ENCODE results near the gene MRPL3.
A peak's percentile ranks its signal among the peaks of the same experiment; 100 is the strongest.

The MRPL3 gene

DNA sequence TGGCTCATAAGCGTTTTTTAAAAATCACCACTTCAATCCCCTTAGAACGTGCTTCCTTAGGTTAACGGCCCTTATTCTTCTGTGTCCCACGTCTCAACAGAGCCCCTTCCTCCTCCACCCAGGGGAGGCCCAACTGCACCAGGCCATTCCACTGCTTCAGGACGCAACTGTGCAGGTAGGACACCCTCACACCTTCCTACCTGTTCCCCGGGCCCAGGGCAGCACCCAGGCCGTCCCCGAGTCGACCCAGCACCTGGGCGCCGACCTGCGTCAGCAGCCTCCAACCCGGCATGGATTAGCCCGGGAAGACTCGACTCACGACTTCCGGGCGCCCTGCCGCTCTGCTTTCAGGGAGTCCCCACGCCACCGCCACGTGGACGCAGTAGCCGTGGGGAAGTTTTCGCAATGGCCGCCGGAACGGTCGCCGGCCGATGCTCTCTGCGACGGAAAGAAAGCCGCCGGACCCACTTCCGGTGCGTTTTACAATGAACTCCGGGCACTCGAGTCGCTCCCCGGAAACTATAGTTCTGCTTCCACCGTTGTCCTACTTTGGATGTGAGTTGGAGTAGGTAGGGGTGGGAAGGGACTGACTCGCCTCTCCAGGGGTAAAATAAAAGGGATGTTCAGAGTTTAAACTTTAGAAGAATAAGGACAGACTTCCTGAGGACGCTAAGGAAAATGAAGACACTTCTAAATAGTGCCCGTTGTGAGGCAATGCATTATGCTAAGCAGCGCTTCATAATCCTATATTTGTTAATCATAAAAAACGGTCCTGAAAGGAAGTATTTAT is at the start of gene MRPL3:
MRPL3 (minus strand) TSS at position 442 of the 790 bp plus-strand sequence; CDS start at position 292, 150 bp downstream.
- H3K9me3 ChIP-seq (ENCODE audit: control insufficient read depth, low read depth, low read length): no peaks in the 10 kb centered on the region
- peak within 1 kb of the TSS; percentile 98 for H3K4me3 ChIP-seq (ENCODE audit: low read length)
- H3K36me3 ChIP-seq (ENCODE audit: control insufficient read depth, low read depth, low read length): peaks cover 24% of the 10 kb centered on the region
- peak within 1 kb of the TSS; percentile 91 for H3K27ac ChIP-seq (ENCODE audit: low read length)
- H3K9ac ChIP-seq (ENCODE audit: low read length): peak within 1 kb of the TSS; percentile 98
- H3K4me1 ChIP-seq (ENCODE audit: control insufficient read depth, low read depth, low read length): no peaks in the 10 kb centered on the region
- H3K27me3 ChIP-seq (ENCODE audit: control insufficient read depth, insufficient read depth, low read length): peaks cover 30% of the 10 kb centered on the region

DNA sequence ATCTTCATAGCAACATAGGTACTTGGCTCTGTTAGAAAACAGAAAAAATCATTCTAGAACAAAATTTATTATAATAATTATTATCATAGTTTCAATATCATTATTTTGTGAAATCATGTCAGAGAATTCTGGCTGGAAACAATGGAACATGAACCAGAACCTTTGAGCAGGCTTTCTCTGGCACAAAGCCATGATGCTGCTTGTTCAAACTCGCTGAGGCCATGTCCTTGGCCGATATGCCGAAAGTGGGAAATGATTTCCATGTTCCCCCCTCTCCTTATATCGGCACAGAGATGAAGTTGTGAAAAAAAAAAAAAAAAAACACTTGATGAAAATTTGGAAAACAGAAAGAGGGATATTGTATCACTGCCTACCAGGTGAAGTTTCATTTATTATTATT is 49.0 kb upstream of the MRPL3 start:
- H3K4me3 ChIP-seq (ENCODE audit: low read length): no peak overlapping the region
- no peaks in the 10 kb centered on the region for H3K27me3 ChIP-seq (ENCODE audit: control insufficient read depth, insufficient read depth, low read length)
- H3K36me3 ChIP-seq (ENCODE audit: control insufficient read depth, low read depth, low read length): no peaks in the 10 kb centered on the region
- no peak overlapping the region for H3K27ac ChIP-seq (ENCODE audit: low read length)
- H3K9me3 ChIP-seq (ENCODE audit: control insufficient read depth, low read depth, low read length): no peaks in the 10 kb centered on the region
- peaks cover 3% of the 10 kb centered on the region for H3K4me1 ChIP-seq (ENCODE audit: control insufficient read depth, low read depth, low read length)
- no peak overlapping the region for H3K9ac ChIP-seq (ENCODE audit: low read length)

DNA sequence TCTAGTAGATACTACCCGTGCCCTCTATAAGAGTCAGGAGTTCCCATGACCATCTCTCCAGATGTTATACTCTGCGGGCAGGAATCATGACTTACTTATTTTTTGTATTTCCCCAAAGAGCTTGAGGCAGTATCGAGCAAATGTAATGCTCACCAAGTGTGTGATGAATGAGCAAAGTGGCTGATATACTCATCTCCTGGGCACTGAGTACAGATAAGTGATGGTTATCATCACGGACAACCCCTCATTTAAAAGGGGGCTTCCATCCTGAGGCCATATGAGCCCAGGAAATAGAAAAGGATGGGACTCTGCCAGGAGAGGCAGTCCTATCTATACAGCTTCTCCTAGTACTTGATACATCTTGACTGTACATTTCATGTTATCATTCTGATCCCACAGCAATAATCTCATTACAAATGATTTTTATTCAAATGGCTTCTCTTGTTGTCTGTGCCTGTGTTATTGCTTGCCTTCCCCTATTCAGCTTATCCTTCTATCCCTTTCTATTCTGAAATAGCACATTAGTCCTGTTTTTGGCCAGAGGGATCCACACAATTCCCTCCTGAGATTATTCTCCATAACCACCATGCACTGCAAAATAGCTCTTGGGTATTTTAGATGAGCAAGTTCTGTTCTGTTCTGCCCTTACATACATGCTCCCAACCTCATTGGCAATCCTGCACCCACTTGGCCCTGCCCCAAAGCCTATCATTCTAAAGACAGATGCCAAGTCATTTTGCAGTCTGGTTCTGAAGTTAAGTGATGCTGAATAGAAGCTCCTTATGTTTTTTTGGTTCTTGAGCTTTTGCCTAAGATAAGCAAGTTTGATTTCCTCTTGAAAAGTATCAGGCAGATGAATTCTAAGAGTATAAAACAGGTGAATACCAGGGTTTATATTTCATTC is 48.0 kb upstream of the MRPL3 start:
- H3K4me3 ChIP-seq (ENCODE audit: low read length): no peak overlapping the region
- H3K27ac ChIP-seq (ENCODE audit: low read length): no peak overlapping the region
- H3K9me3 ChIP-seq (ENCODE audit: control insufficient read depth, low read depth, low read length): no peaks in the 10 kb centered on the region
- H3K9ac ChIP-seq (ENCODE audit: low read length): no peak overlapping the region
- no peaks in the 10 kb centered on the region for H3K27me3 ChIP-seq (ENCODE audit: control insufficient read depth, insufficient read depth, low read length)
- peaks cover 3% of the 10 kb centered on the region for H3K4me1 ChIP-seq (ENCODE audit: control insufficient read depth, low read depth, low read length)
- H3K36me3 ChIP-seq (ENCODE audit: control insufficient read depth, low read depth, low read length): no peaks in the 10 kb centered on the region

DNA sequence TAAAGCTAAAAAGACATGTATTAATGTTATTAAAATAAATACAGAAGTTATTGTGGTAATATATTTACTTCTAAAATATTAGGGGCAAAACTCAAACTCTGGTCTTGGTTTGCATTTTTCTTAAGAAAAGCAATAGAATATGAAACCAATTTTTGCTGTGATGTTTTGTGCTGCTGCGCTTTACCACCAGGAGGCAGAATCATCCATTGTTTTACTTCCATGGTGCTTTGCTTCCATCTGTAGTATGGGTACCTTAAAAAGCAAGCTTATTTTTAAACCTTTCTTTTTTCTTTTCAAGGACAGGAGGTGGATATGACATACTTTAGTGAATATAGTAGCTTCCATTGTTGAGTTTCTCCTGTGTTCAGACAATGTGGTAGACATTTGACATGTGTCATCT is 46.6 kb upstream of the MRPL3 start:
- Histone ChIP-seq H3K9me3 (ENCODE audit: control insufficient read depth, low read depth, low read length) (no peaks in the 10 kb centered on the region), H3K4me3 (ENCODE audit: low read length) (no peak overlapping the region), H3K4me1 (ENCODE audit: control insufficient read depth, low read depth, low read length) (peaks cover 3% of the 10 kb centered on the region), H3K36me3 (ENCODE audit: control insufficient read depth, low read depth, low read length) (no peaks in the 10 kb centered on the region), H3K27me3 (ENCODE audit: control insufficient read depth, insufficient read depth, low read length) (no peaks in the 10 kb centered on the region), H3K27ac (ENCODE audit: low read length) (no peak overlapping the region), H3K9ac (ENCODE audit: low read length) (no peak overlapping the region)

DNA sequence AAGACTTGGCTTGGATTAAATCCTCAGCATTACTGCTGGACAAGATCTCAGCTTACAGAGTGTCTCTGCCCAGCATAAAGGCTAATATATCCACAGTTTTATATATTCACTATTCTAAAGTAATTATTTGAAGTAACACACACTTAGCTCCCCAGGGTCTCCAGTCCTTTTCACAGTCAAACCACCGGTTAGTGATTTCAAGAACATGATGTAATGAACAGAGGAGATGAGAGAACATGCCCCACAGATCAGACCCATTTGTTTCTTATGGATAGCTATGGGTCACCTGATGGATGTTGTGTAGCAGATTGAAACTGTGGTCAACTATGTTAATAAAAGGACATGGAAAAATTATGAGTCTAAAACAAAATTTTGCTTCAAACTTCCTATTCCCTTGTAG is 44.8 kb upstream of the MRPL3 start:
- Histone ChIP-seq H3K27me3 (ENCODE audit: control insufficient read depth, insufficient read depth, low read length) (no peaks in the 10 kb centered on the region), H3K9ac (ENCODE audit: low read length) (no peak overlapping the region), H3K4me3 (ENCODE audit: low read length) (no peak overlapping the region), H3K4me1 (ENCODE audit: control insufficient read depth, low read depth, low read length) (peaks cover 3% of the 10 kb centered on the region), H3K27ac (ENCODE audit: low read length) (no peak overlapping the region), H3K9me3 (ENCODE audit: control insufficient read depth, low read depth, low read length) (no peaks in the 10 kb centered on the region), H3K36me3 (ENCODE audit: control insufficient read depth, low read depth, low read length) (no peaks in the 10 kb centered on the region)

DNA sequence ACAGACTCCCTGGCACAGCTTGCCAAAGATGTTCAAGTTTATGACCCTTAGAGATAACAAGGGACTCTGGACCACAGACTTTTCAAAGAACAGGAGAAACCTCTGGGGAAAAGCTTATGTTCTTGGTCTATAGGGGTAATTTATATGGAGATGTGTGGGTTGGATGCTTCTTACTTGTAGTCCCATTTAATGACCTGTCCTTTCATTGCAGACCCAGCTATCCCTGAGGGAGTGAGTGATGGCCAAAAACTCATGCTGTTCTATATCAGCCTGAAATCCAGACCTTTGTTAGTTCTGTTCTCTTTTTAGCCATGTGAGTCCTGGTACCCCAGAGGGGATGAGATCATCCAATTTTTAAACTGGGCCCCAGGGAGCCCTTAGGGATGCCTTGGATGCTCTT is 43.7 kb upstream of the MRPL3 start:
- H3K9ac ChIP-seq (ENCODE audit: low read length): no peak overlapping the region
- H3K27me3 ChIP-seq (ENCODE audit: control insufficient read depth, insufficient read depth, low read length): no peaks in the 10 kb centered on the region
- no peak overlapping the region for H3K27ac ChIP-seq (ENCODE audit: low read length)
- H3K36me3 ChIP-seq (ENCODE audit: control insufficient read depth, low read depth, low read length): no peaks in the 10 kb centered on the region
- H3K4me3 ChIP-seq (ENCODE audit: low read length): no peak overlapping the region
- no peaks in the 10 kb centered on the region for H3K4me1 ChIP-seq (ENCODE audit: control insufficient read depth, low read depth, low read length)
- no peaks in the 10 kb centered on the region for H3K9me3 ChIP-seq (ENCODE audit: control insufficient read depth, low read depth, low read length)

DNA sequence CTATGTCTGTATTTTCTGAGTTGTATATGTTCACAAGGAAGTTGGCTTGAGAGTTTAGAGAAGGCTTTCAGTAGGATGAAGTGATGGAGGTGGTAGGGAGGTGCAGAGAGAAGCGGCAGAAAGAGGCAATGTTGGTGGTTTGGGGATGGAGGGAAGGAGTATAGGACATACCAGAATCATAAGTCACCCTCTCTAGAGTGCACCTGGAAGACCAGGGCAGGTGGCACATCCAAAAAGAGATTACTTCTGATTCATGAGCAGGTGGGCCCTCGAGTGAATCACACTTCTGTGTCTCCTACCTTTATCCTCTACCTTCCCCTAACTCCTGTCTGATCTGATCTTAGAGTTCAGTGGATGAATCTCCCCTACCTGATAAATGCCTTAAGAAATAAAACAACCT is 41.8 kb upstream of the MRPL3 start:
- Histone ChIP-seq H3K36me3 (ENCODE audit: control insufficient read depth, low read depth, low read length) (no peaks in the 10 kb centered on the region), H3K4me1 (ENCODE audit: control insufficient read depth, low read depth, low read length) (no peaks in the 10 kb centered on the region), H3K9me3 (ENCODE audit: control insufficient read depth, low read depth, low read length) (no peaks in the 10 kb centered on the region), H3K9ac (ENCODE audit: low read length) (no peak overlapping the region), H3K4me3 (ENCODE audit: low read length) (no peak overlapping the region), H3K27ac (ENCODE audit: low read length) (no peak overlapping the region), H3K27me3 (ENCODE audit: control insufficient read depth, insufficient read depth, low read length) (no peaks in the 10 kb centered on the region)

DNA sequence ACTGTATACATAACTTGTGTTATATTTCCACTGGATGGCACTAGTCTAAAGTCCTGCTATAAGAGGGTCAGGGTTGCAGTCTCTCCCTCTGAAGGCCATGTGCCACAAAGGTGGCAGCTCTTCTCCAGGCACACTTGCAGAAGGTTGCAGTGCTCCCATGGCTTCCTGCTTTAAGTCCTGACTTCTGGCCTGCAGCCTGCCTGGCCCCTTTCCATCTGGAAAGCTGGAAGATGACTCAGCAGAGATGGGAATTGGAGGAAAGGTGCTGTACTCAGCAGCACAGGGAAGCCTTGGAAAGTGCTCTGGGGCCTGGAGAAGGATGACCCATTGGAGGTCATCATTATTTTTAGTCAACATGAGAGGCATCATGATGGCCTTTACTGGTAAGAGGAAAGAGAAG is 40.9 kb upstream of the MRPL3 start:
- H3K4me1 ChIP-seq (ENCODE audit: control insufficient read depth, low read depth, low read length): no peaks in the 10 kb centered on the region
- no peaks in the 10 kb centered on the region for H3K9me3 ChIP-seq (ENCODE audit: control insufficient read depth, low read depth, low read length)
- H3K9ac ChIP-seq (ENCODE audit: low read length): no peak overlapping the region
- H3K4me3 ChIP-seq (ENCODE audit: low read length): no peak overlapping the region
- H3K27me3 ChIP-seq (ENCODE audit: control insufficient read depth, insufficient read depth, low read length): no peaks in the 10 kb centered on the region
- H3K27ac ChIP-seq (ENCODE audit: low read length): no peak overlapping the region
- H3K36me3 ChIP-seq (ENCODE audit: control insufficient read depth, low read depth, low read length): no peaks in the 10 kb centered on the region

DNA sequence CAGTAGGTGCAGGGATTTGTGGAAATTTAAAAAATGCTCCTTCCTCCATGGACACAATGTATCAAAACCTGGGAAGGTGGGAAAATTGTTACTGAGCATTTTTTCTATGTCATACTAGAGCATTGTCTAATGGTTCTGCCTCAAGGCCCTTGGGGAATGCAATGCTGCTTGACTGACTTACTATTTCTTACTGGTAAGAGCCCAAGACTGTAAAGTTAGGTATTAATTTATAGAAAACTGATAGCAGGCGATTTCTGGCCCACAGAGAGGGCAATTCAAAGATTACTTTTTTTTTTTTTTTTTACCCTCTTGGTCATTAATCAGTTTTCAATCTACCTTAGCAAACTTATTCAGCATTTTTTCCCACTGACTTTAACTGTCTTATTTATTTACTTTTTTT is 38.5 kb upstream of the MRPL3 start:
- no peaks in the 10 kb centered on the region for H3K36me3 ChIP-seq (ENCODE audit: control insufficient read depth, low read depth, low read length)
- H3K4me1 ChIP-seq (ENCODE audit: control insufficient read depth, low read depth, low read length): peaks cover 2% of the 10 kb centered on the region
- no peak overlapping the region for H3K9ac ChIP-seq (ENCODE audit: low read length)
- H3K4me3 ChIP-seq (ENCODE audit: low read length): no peak overlapping the region
- no peaks in the 10 kb centered on the region for H3K27me3 ChIP-seq (ENCODE audit: control insufficient read depth, insufficient read depth, low read length)
- H3K27ac ChIP-seq (ENCODE audit: low read length): no peak overlapping the region
- no peaks in the 10 kb centered on the region for H3K9me3 ChIP-seq (ENCODE audit: control insufficient read depth, low read depth, low read length)

DNA sequence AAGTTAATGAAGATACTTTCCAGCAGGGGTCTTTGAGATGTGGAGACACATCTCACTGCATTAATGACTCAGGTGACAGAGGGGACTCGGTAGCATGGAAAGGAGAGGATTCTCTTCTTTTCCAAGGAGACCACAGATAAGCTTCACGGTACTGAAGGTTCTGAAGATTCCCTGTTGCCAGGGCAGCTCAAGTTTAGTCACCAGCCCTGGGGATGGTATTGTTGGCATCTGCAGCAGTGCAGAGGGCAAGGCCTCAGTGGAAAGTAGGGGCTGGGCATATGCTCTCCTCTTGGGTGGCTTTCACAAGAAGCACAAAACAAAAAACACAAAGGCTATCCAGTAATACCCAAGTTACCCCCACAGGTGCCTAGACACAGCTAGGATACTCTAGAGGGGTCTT is 38.0 kb upstream of the MRPL3 start:
- no peaks in the 10 kb centered on the region for H3K27me3 ChIP-seq (ENCODE audit: control insufficient read depth, insufficient read depth, low read length)
- no peaks in the 10 kb centered on the region for H3K36me3 ChIP-seq (ENCODE audit: control insufficient read depth, low read depth, low read length)
- peaks cover 6% of the 10 kb centered on the region for H3K4me1 ChIP-seq (ENCODE audit: control insufficient read depth, low read depth, low read length)
- no peaks in the 10 kb centered on the region for H3K9me3 ChIP-seq (ENCODE audit: control insufficient read depth, low read depth, low read length)
- no peak overlapping the region for H3K9ac ChIP-seq (ENCODE audit: low read length)
- no peak overlapping the region for H3K4me3 ChIP-seq (ENCODE audit: low read length)
- no peak overlapping the region for H3K27ac ChIP-seq (ENCODE audit: low read length)

DNA sequence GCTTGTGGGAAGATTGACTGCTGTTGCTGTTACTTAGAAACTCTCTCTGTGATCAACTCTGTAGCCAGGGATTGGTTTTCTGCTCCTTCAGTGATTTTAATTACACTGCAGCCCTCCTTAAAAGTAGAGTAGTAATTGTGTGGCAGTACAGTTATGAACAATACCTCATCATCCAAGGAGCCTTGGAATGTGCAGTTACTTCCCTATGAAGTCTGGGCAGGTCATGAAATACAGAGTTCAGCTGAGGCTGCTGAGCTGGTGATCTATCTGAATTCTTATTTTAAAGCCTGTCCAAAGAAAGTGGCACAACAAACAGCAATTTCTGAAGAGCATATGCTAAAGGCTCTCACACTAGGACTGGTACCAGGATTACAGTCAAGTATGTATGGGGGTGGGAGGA is 37.4 kb upstream of the MRPL3 start:
- H3K27ac ChIP-seq (ENCODE audit: low read length): no peak overlapping the region
- H3K9me3 ChIP-seq (ENCODE audit: control insufficient read depth, low read depth, low read length): no peaks in the 10 kb centered on the region
- peaks cover 11% of the 10 kb centered on the region for H3K4me1 ChIP-seq (ENCODE audit: control insufficient read depth, low read depth, low read length)
- H3K27me3 ChIP-seq (ENCODE audit: control insufficient read depth, insufficient read depth, low read length): no peaks in the 10 kb centered on the region
- H3K4me3 ChIP-seq (ENCODE audit: low read length): no peak overlapping the region
- no peak overlapping the region for H3K9ac ChIP-seq (ENCODE audit: low read length)
- H3K36me3 ChIP-seq (ENCODE audit: control insufficient read depth, low read depth, low read length): no peaks in the 10 kb centered on the region
